A172 (cell line): ENCODE data around the gene CBR1. TPM values are rescaled to one million over a fixed set of nuclear protein-coding genes. Genes with fewer than 3 reads are reported as not detected.
"Not testable (repeated sequence)": the region's sequence is repeated elsewhere in the genome, so short reads cannot be mapped to it uniquely, and the experiment has no call there.

Source experiments
- DNase-seq: peaks from one replicate; pipeline ENCODE4 v3.0.0-alpha.2; 2015; ENCODE audit warnings: low spot score
- total RNA-seq: library from RNA; depleted of rRNA; stranded (reverse); fragments of >200 nt; shearing (Covaris generic); gene quantifications from 2 replicates; pipeline ENCODE4 v1.2.3, GENCODE V29; 2014

CBR1 gene
- total RNA-seq, 1 experiment from 2014 or later, result 219 TPM

GRCh38 chr21:36048357-36048756, 21.5 kb upstream of the CBR1 start:
- DNase-seq, result no peak

- DNase-seq, result no peak
These were observed 16.7 kb upstream of the CBR1 start for GRCh38 chr21:36052860-36053714.

- no peak for DNase-seq
These were observed 16.1 kb upstream of the CBR1 start for GRCh38 chr21:36053715-36054062.

GRCh38 chr21:36055551-36055950, 14.3 kb upstream of the CBR1 start:
- DNase-seq, result no peak

- DNase-seq, result no peak
These were observed 10.0 kb upstream of the CBR1 start for GRCh38 chr21:36059823-36060158.

GRCh38 chr21:36060159-36060921, 9.5 kb upstream of the CBR1 start, which contains the start of gene SETD4:
SETD4 (minus strand) TSS chr21:36060526; CDS start chr21:36058888, 1,638 bp downstream.
- DNase-seq, result peak; percentile 96

GRCh38 chr21:36061445-36061844, 8.4 kb upstream of the CBR1 start:
- no peak for DNase-seq

- no peak for DNase-seq
These were observed 6.3 kb upstream of the CBR1 start for GRCh38 chr21:36063375-36064084.

GRCh38 chr21:36064085-36064460, 5.8 kb upstream of the CBR1 start:
- DNase-seq, result no peak

GRCh38 chr21:36065497-36066036, 4.3 kb upstream of the CBR1 start:
- DNase-seq, result peak; percentile 87

- DNase-seq, result no peak
These were observed 951 bp upstream of the CBR1 start for GRCh38 chr21:36068748-36069398.

- no peak for DNase-seq
These were observed 1.2 kb downstream of the CBR1 start for GRCh38 chr21:36070999-36071398.

GRCh38 chr21:36072453-36073162, 2.8 kb downstream of the CBR1 start:
- no peak for DNase-seq

- no peak for DNase-seq
These were observed 3.4 kb downstream of the CBR1 start for GRCh38 chr21:36073181-36073580.

- not testable (repeated sequence) for DNase-seq
These were observed 4.1 kb downstream of the CBR1 start for GRCh38 chr21:36073911-36074310.

- DNase-seq, result no peak
These were observed 5.3 kb downstream of the CBR1 start for GRCh38 chr21:36075171-36075570.

- no peak for DNase-seq
These were observed 6.1 kb downstream of the CBR1 start for GRCh38 chr21:36075953-36076352.

GRCh38 chr21:36076878-36077655, 7.2 kb downstream of the CBR1 start:
- no peak for DNase-seq

- DNase-seq, result no peak
These were observed 7.9 kb downstream of the CBR1 start for GRCh38 chr21:36077758-36078157.

GRCh38 chr21:36079010-36079649, 9.3 kb downstream of the CBR1 start:
- DNase-seq, result peak; percentile 16
